Chondrocyte (in vitro differentiated cells): ENCODE data around the gene TARP.
"Not testable (repeated sequence)": the region's sequence is repeated elsewhere in the genome, so short reads cannot be mapped to it uniquely, and the experiment has no call there.

Experiments used
- DNase-seq: peaks from one replicate; pipeline ENCODE4 v3.0.0; 2021; ENCODE audit warnings: mixed read lengths, low spot score
- H3K27ac Mint-ChIP-seq: one replicate; pipeline ENCODE4 v1.8.0; 2021; ENCODE audit warnings: mild to moderate bottlenecking, moderate library complexity, mixed read lengths; ENCODE audit not compliant: unreplicated experiment
- H3K27me3 Mint-ChIP-seq: 2 replicates; pipeline ENCODE4 v1.8.0; 2021; ENCODE audit warnings: low read depth, mixed read lengths
- H3K36me3 Mint-ChIP-seq: 2 replicates; pipeline ENCODE4 v1.8.0; 2021; ENCODE audit warnings: low read depth, mixed read lengths
- H3K4me1 Mint-ChIP-seq: 2 replicates; pipeline ENCODE4 v1.8.0; 2021; ENCODE audit warnings: low read depth, mild to moderate bottlenecking, mixed read lengths
- H3K4me3 Mint-ChIP-seq: one replicate; pipeline ENCODE4 v1.8.0; 2021; ENCODE audit warnings: mild to moderate bottlenecking, moderate library complexity, mixed read lengths; ENCODE audit not compliant: unreplicated experiment
- H3K9me3 Mint-ChIP-seq: 2 replicates; pipeline ENCODE4 v1.8.0; 2021; ENCODE audit warnings: low read depth, mixed read lengths
- CTCF ChIP-seq: fragments of 200-600 bp; sonication (generic); IDR thresholded peaks from 2 replicates; pipeline ENCODE4 v1.5.0; 2021; ENCODE audit warnings: antibody characterized with exemption, mild to moderate bottlenecking, moderate library complexity

Gene TARP

GRCh38 chr7:38245409-38245977 lies 27.9 kb downstream of the TARP start:
- H3K27ac Mint-ChIP-seq = no peak overlapping the region
- H3K36me3 Mint-ChIP-seq = no peaks in the 10 kb centered on the region
- no peak overlapping the region for H3K4me3 Mint-ChIP-seq
- H3K4me1 Mint-ChIP-seq = no peaks in the 10 kb centered on the region
- H3K9me3 Mint-ChIP-seq = no peaks in the 10 kb centered on the region
- TF ChIP-seq CTCF = no peak
- H3K27me3 Mint-ChIP-seq = peaks cover 3% of the 10 kb centered on the region
- no peak for DNase-seq

- no peak overlapping the region for H3K4me3 Mint-ChIP-seq
- no peak for DNase-seq
- H3K4me1 Mint-ChIP-seq = no peaks in the 10 kb centered on the region
- H3K27ac Mint-ChIP-seq = no peak overlapping the region
- no peaks in the 10 kb centered on the region for H3K36me3 Mint-ChIP-seq
- H3K9me3 Mint-ChIP-seq = no peaks in the 10 kb centered on the region
- TF ChIP-seq CTCF = no peak
- peaks cover 3% of the 10 kb centered on the region for H3K27me3 Mint-ChIP-seq
Measured at GRCh38 chr7:38244516-38244915, 28.9 kb downstream of the TARP start.

- not testable (repeated sequence) for H3K9me3 Mint-ChIP-seq, H3K27me3 Mint-ChIP-seq, DNase-seq, H3K4me3 Mint-ChIP-seq, H3K27ac Mint-ChIP-seq, H3K36me3 Mint-ChIP-seq, H3K4me1 Mint-ChIP-seq
Measured at GRCh38 chr7:38243345-38243744, 30.1 kb downstream of the TARP start.

GRCh38 chr7:38242814-38243213 lies 30.6 kb downstream of the TARP start:
- Mint-ChIP-seq H3K27me3 (peaks cover 3% of the 10 kb centered on the region), H3K36me3 (no peaks in the 10 kb centered on the region), H3K27ac (no peak overlapping the region), H3K9me3 (no peaks in the 10 kb centered on the region), H3K4me3 (no peak overlapping the region), H3K4me1 (no peaks in the 10 kb centered on the region)
- DNase-seq = no peak
- TF ChIP-seq CTCF = no peak

- TF ChIP-seq CTCF = no peak
- Mint-ChIP-seq H3K4me1 (no peaks in the 10 kb centered on the region), H3K9me3 (no peaks in the 10 kb centered on the region), H3K27ac (no peak overlapping the region), H3K4me3 (no peak overlapping the region), H3K27me3 (no peaks in the 10 kb centered on the region), H3K36me3 (no peaks in the 10 kb centered on the region)
- no peak for DNase-seq
Measured at GRCh38 chr7:38241071-38241470, 32.4 kb downstream of the TARP start.

GRCh38 chr7:38239129-38239528 lies 34.3 kb downstream of the TARP start:
- H3K27me3 Mint-ChIP-seq, H3K9me3 Mint-ChIP-seq, H3K27ac Mint-ChIP-seq, DNase-seq, H3K4me1 Mint-ChIP-seq, H3K4me3 Mint-ChIP-seq, H3K36me3 Mint-ChIP-seq: not testable (repeated sequence)
